AG20443 (cell line): ENCODE results near the gene HAGHL.

Experiments
- DNase-seq: peaks from one replicate; pipeline ENCODE4 v3.0.0; 2012; ENCODE audit warnings: low spot score, mixed read lengths

Gene HAGHL

GRCh38 chr16:721765-722540 is 5.0 kb upstream of the HAGHL start:
- no peak for DNase-seq

DNA sequence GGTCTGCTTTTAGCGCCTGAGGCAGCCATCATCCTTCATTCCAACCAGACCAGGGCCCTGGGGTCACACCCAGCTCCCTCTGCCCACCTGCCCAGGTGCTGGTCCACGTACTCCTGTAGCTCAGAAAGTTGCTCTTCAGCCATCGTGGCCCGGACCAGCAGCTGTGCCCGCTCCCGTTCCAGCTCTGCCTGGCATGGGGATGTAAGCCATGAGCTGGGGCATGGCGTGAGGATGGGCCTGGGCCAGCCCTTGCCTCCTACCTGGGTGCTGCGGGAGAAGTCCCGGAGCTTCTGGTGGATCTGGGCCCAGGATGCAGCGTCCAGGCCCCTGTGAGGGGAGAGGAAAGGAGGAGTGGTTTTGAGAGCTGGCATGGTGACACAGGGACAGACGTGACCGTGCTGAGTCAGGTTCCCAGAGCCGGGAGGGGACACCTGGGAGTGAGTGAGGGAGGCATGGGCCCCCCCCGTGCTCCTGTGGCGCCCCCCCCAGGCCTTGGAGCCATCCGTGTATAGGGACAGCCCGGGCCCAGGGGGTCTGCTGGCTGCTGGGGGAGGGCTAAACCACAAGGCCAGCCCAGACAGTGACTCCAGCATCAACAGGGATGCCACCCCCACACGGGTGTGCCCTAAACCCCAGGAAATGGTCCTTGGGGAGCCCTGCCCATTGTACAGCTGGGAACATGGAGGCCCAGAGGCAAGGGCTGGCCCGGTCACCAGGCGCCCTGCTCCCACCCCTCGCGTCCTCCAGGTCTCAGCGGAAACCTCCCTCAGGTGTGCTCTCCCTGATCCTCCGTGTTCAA is 3.9 kb upstream of the HAGHL start:
- no peak for DNase-seq

GRCh38 chr16:723695-724094 is 3.2 kb upstream of the HAGHL start:
- DNase-seq: no peak

DNA sequence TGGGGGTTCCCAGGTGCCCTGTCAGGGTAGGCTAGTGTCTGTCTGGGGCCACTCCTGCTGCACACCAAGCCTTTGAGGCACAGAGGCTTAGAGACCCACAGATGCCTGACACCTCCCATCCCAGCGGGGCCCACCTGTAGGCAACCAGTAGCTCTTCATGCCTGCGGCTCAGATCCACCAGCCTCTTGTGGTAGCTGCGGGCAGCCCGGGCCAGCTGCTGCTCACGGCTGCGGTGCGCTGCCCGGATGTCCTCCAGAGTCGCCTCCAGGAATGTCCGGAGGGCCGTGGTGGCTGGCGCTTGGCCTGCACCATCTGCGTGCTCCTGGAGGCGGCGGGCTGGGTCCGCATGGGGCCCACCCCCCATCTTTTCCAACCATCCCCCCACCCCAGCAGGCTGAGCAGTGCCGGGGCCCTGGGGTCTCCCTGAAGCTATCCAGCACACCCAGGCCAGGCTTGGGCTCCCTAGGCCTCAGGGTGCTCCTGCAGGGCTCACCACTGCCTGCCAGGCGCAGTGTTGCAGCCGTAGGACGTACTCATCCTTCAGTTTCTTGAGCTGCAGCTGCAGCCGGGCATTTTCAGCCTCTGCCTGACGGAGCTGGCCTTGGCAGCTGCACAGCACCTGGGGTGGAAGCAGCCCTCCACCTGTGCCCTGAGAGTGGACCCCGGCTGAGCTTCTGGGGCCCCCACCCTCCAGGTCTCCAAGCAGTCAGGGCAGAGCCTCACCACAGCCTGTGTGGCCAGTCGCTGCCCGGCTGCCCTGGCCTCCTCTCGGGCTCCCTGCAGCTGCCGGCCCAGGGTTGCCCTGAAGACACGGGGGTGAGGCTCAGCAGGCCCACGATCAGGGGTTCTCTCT is 2.5 kb upstream of the HAGHL start:
- no peak for DNase-seq

- no peak for DNase-seq
Observed at GRCh38 chr16:725041-725376, 1.9 kb upstream of the HAGHL start.

GRCh38 chr16:725463-726187 is 1.3 kb upstream of the HAGHL start:
- DNase-seq: no peak

DNA sequence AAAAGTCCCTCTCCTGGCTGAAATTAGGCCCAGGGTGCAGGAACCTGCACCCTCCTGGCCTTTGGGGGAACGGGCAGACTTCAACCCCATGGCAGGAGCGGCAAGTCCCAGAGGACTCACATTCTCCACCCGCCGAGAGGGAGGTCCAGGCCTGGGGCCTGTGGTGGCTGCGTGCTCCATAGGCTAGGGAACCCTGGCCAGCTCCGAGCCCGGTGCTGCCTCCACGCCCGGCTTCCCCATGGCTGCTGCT is 793 bp upstream of the HAGHL start:
- DNase-seq: no peak

DNA sequence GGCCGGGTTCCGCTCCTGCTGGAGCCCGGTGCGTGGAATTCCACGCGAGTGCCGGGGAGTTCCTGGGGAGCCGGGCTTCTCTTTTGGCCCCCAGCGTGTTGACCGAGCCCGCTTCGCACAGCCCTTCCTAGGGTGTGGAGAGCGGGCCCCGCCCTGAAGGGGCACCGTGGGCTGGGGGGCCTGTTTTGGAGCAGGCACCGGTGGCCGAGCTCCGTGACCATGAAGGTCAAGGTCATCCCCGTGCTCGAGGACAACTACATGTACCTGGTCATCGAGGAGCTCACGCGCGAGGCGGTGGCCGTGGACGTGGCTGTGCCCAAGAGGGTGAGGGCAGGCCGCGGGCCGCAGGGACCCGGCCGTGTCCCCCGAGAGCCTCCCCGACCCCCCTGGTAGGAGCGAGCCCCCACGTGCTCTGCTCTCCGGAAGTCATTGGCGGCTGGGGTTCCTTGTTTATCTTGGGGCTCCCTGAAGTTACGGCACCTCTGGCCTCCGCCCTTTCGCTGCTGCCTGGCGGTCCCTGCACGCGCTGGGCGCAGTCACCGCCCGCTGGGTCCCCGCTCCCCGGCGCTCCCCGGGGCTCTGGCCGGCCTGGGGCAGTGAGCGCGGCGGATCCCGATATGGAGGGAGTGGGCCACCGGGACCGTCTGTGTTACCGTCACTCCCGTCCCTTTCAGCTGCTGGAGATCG is 528 bp downstream of the HAGHL start:
- DNase-seq: no peak

GRCh38 chr16:728131-728889 is 1.4 kb downstream of the HAGHL start:
- peak; percentile 89 for DNase-seq

- no peak for DNase-seq
Observed at GRCh38 chr16:728890-729744, 2.2 kb downstream of the HAGHL start.

DNA sequence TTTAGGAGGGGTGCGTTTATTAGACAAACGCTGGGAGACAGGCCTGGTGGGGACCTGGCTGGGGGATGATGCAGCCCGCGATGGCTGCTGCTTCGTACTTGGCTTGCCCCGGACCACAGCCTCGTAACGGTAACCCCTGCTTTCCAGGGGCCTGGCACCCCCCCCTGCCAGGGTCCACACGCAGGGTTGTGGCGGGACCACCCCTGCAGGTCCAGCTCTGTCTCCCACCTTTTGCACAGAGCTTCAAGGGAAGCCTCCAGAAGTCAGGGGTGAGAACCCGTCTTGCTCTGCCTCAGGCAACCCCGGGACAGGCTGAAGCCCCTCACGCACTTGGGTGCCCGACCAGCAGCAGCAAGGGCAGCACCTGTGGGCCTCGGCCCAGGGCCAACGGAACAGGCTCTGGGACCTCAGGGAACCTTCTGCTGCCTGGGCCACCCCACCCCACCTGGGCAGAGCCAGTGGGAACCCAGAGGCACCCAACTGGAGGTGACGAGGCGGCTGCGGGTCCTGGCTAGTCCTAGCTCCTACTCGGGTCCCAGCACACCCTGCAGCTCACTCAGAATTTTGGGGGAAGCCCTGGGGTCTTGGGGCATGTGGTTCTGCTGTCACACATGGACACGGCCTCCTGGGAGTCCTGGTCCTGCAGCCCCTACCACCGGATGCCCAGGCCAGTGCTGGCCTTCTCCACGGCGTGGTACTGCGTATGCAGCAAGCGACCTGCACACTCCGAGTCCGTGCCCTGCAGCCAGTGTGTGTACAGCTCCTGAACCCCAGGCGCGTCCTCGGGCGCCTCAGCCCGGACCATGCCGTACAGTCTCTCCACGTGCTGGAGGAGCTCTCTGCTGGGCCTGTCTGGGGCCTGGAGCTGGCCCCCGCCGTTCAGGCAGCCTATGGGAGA is 3.1 kb downstream of the HAGHL start:
- DNase-seq: no peak

DNA sequence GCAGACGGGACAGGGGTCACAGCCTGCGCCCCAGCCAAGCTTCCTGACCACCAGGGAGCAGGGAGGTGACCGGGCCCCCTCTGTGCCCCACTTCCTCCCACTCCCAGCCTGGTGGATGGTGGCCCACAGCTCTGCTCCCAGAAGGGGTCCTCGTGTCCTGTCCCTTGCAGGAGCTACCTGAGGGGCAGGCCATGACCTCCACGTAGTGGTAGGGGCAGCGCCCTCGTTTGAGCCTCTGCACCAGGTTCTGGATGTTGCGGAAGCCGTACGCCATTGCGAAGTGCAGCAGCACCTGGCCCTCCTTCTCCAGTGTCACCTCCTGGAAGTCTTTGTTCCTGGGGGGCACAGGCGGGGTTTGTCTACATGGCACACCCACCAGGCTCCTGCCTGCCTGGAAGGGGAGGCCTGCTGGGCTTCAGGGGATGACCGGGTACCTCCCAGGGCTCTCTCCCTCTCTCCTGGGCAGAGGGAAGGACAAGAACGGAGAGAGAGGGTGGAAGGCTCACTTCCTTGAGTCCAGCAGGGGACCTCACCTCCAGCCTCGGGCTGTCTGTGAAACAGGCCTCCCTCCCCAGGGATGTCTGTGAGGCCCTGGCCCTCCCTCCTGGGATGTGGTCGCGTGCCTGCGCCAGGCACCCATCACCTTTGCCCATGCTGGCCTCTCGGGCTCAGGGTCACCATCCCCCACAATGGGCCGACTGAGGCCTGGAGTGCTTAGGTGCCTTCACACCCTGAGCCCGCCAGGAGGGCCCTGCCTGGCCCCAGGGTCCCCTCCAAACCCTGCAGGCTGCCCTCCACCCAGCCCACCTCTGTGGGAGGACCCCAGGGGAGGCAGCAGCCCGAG is 4.0 kb downstream of the HAGHL start:
- DNase-seq: no peak

DNA sequence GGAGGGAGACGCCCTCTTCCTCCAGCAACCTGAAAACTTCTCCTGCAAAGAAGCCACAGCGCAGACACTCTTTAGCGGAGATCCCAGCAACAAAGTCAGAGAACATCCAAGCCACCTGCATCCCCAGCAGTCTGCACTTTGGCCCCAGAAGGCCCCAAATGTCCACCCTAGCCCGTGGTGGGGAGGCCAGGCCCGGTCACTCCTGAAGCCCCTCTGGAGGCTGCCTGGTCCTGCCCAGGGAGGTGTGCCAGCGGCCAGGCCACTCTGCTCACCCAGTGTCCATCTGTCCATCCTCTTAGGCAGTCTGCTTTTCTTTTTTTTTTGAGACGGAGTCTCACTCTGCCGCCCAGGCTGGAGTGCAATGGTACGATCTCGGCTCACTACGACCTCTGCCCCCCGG is 5.4 kb downstream of the HAGHL start:
- DNase-seq: no peak

DNA sequence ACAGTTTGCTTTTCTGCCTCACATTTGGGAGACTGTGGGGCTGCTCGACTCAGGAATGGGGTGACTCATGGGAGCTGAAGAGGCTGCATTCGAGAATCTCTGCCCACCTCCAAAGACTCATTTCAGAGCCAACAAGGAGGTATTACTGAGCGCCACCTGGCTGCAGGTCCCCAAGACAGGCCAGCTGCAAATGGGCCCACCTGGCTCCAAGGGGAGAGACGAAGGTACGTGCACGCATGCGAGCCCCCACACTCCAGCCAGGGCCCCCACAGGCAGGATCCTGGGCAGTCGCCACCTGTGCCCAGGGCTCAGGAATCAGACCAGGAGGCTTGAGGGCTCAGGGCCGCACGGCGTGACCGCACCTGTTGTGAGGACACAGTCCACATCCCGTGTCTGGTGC is 6.0 kb downstream of the HAGHL start:
- DNase-seq: no peak

- DNase-seq: no peak
Observed at GRCh38 chr16:733382-734207, 6.7 kb downstream of the HAGHL start.

DNA sequence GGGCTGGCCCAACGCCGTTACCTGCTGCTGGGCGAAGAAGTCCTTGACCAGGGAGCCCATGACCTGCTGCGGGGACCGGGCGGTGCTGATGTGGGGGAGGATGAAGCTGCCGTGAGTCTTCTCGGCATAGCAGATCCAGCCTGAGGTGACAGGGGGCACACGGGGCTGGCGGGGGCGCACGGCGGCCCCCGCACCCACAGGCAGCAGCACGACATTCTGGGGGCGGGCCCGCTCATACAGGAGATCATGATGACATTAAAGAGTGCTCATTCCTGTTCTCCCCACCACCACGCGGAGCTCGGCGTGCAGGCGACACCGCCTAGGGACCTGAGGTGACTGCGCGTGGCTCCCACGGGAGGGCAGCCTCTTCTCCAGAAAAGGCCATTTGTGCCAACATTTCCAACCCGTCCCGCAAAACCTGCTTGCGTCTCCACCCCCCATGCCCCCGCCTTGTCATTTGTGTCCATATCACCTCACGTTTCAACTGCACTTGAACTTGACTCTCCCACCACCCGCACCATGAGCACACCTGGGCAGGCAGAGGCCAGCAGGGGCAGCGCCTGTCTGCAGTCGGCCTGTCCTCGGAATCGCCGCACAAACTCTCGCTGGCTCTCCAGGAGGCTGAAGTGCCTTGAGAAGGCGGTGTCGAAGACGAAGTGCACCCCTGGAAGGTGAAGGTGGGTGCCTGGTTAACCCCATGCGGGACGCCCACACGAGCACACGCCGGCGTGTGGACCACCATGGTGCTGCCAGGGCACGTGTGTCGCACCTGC is 7.5 kb downstream of the HAGHL start:
- no peak for DNase-seq
